Peyer's patch (tissue), 4 donors: Measurements from ENCODE around the gene PRR5.

Source experiments
- CTCF ChIP-seq, 6 experiments: fragments of 450-650 bp in 4 of 6; fragments of 200-600 bp in 2 of 6; sonication (generic) in 1 of 6; IDR thresholded peaks; one replicate each; pipeline ENCODE4 v1.5.1; 2017 to 2019; ENCODE audit warnings: antibody characterized with exemption in 6 of 6, mild to moderate bottlenecking in 3 of 6, moderate library complexity in 1 of 6
- POLR2A ChIP-seq, 2 donors: fragments of 450-650 bp; IDR thresholded peaks; one replicate each; pipeline ENCODE4 v1.5.1; 2017; ENCODE audit warnings: antibody characterized with exemption in 2 of 2, mild to moderate bottlenecking in 2 of 2, moderate library complexity in 2 of 2

- TF ChIP-seq CTCF (IDR thresholded peaks at IDR 0.05) (no peak), POLR2A (IDR thresholded peaks at IDR 0.05) (no peak)
These were observed 63.0 kb downstream of the PRR5 start for GRCh38 chr22:44764974-44765373.
